Measurements from ENCODE around the gene TUT1.
"Not testable (repeated sequence)": the region's sequence is repeated elsewhere in the genome, so short reads cannot be mapped to it uniquely, and the experiment has no call there.

The TUT1 gene

GRCh38 chr11:62603776-62604299 is 12.5 kb upstream of the TUT1 start:
- no peak for DNase-seq

DNA sequence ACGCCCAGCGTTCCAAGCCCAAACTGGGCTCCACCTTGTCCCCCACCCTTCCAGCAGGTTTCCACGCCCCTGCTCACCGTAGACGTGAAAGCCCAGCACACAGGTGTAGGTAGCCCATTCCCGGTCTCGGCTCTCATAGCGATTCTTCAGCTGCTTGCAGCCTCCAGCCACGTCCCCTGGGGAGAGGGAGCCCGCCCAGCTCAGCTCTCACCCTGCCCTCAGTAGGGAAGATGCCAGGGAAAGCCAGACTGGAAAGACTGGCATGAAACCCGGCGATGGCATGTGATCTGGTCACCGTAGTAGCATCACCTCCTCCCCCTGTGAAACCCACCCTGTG is 11.7 kb upstream of the TUT1 start:
- DNase-seq = no peak

GRCh38 chr11:62602141-62603071 is 11.1 kb upstream of the TUT1 start:
- no peak for DNase-seq

- DNase-seq = peak; percentile 90 to 95
Measured at GRCh38 chr11:62601372-62602140, 10.2 kb upstream of the TUT1 start, which contains the start of gene MTA2. MTA2 (minus strand) TSS chr11:62601865; CDS start chr11:62601450, 415 bp downstream.

DNA sequence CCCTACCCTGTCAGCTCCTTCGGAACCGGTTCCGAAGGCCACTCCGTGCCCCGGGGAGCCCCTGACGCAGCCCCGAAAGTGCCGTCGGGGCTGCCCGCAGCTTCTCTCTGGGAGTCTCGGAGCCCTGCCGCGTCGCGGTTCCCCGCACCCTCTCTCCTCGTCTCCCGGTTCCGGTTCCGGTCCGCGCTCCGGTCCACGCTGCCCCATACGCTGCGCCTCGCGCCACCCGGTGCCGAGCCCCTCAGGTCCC is 9.7 kb upstream of the TUT1 start:
- DNase-seq = no peak

- no peak for DNase-seq
Measured at GRCh38 chr11:62600367-62601121, 9.2 kb upstream of the TUT1 start.

DNA sequence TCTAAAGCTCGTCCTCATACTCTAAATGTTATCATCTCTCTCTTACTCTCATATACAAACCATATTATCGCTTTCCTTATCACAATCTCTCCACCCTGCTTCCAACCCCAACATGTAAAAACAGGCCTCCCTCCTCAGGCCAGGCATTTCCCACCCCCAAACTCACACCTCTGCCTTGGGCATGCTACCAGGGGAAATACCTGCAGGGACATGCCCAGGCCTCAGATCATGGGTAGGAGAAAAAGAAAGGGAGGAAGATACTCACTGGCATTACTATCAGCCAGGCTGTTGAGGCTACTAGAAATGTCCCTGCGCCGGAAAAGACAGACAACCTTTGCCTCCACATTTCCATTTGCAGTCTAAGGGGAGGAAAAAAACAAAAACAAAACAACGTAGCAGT is 8.6 kb upstream of the TUT1 start:
- DNase-seq = no peak

DNA sequence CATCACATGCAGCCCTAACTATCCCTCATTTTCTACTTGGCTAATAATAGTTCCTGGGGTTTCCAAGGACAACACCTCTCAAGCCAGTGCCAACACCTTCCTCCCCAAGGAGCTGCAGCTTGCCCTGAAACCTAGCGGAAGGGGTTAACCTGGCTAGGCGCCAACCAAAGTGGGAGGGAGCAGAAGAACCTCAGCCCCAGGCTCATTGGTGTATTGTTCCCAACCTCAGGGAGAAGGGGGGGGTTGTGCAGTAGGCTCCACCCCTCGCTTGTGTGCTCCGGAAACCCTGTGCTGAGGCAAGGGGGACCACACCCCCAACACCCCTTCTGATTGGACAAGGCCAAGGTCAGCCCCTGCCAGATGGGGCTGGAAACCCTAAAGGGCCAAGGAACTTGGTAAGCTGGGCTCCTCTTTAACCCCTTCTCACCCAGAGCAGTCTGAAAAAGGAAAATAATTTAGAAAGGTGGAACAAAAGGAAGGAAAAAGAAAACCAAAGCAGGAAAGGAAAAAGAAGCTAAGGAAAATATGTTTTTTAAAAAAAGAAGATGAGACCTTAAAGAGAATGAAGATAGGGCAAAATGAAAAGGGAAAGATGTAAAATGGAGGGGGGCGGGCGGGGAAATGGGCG is 7.9 kb upstream of the TUT1 start:
- peak; percentile 86 to 91 for DNase-seq

DNA sequence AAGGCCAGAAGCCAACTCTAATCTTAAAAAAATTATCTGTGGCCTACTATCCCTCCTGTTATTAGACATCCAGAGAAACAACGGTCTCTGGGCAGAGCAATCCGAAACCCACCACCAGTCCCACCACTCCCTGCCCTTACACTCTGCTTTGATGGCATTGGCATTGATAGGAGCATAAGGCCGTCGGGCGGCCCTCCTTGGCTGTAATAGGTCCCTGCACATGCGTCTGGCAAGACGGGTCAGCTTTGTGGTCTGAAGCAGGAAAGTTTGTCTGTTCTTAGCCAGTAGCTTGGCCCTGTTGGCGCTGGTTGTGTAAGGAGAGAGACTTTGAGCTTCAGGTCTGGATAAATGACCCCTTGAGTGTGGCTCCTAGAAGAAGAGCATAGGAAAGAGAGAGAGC is 3.8 kb upstream of the TUT1 start:
- no peak for DNase-seq

GRCh38 chr11:62593434-62594044 is 2.2 kb upstream of the TUT1 start:
- peak in 1 of 2 experiments; percentile 52 for DNase-seq

DNA sequence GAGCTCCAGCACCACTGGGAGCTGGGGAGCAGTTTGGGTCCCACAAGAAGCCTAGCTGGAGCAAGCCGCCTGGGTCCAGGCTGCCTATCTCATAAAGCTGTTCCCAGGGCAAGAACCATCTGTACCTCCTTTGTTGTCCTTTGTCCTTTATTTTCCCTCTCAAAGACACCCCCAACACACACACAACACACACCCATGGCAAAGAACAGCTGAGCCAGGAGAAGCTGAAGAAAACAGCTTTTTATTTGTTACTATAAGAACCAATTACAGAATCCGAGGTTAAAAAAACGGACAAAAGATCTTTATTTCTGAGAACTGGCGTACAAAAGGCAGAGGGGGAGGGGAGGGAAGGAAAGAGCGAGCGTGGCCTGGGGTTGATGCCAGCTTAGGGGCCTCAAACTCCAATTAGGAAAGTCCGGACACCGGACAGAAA is 1.7 kb upstream of the TUT1 start:
- no peak for DNase-seq

GRCh38 chr11:62592146-62592815 is 958 bp upstream of the TUT1 start:
- no peak for DNase-seq

GRCh38 chr11:62588966-62589637 is 2.2 kb downstream of the TUT1 start:
- DNase-seq = peak in 1 of 2 experiments; percentile 31

- not testable (repeated sequence) for DNase-seq
Measured at GRCh38 chr11:62585356-62585755, 6.0 kb downstream of the TUT1 start.

DNA sequence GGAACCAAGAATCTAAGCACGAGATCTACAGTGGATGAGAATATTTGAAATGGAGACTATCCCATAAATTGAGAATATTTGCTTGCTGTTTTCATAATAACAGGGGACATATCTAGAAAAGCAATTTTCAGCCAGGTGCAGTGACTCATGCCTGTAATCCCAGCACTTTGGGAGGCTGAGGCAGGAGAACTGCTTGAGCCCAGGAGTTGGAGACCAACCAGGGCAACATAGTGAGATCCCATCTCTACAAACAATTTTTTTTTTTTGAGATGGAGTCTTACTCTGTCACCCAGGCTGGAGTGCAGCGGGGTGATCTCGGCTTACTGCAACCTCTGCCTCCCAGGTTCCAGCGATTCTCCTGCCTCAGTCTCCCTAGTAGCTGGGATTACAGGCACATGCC is 9.6 kb downstream of the TUT1 start:
- DNase-seq = not testable (repeated sequence)

- no peak for DNase-seq
Measured at GRCh38 chr11:62580959-62581715, 10.2 kb downstream of the TUT1 start.

DNA sequence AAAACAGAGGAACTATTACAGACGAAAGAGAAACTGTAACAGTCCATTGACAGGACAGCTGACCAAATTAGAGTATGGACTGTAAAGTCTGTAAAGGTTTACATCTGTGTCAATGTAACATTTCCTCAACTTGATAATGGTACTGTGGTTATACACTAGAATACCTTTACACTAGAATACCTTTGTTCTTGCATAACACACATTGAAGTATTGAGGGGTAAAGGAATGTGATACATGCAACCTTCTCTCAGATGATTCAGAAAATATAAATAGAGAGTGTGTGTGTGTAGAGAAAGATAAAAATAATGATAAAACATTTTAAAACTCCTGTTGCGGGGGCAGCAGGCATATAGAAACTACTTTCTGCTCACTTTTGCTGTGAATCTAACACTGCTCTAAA is 12.1 kb downstream of the TUT1 start:
- no peak for DNase-seq

- DNase-seq = no peak
Measured at GRCh38 chr11:62578541-62578940, 12.8 kb downstream of the TUT1 start.

DNA sequence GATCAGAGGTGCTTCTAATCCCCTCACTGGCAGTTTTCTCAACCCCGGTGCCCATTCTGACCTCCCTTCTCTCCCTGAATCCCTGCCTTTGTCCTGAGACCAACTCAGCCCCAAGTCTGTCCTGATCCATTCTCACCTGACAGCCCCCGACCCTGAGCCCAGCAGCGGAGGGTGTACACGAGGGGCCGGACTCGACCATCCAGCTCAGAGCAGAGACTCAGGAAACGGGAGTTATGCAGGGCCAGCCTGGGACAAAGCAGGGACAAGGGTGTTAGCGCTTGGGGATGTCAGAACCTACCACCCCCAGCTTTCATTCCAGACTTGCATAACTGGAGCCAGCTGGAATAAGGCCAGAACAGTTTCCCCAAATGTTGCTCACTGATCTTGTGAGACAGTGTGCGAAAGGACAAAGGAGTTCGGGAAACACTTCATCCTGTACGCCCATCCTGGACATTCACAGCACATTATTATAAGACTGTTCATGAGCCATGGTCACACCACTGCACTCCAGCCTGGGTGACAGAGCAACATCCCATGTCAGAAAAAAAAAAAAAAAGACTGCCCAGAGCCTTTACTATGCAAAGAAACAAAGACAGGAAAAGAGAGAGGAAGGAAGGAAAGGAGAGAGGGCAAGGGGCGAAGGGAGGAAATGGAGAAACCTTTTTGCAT is 14.1 kb downstream of the TUT1 start:
- DNase-seq = no peak

GRCh38 chr11:62575837-62576236 is 15.5 kb downstream of the TUT1 start:
- no peak for DNase-seq
